ENCODE measurements around the gene STARD8. TPM values are rescaled to one million over a fixed set of nuclear protein-coding genes. Genes with fewer than 3 reads are reported as not detected.

Gene STARD8
- total RNA-seq, 4 donors from 2014 or later, result 10.5 to 35.6 (median 16.9) TPM

GRCh38 chrX:68719904-68720614 lies 72.6 kb downstream of the STARD8 start:
- no peak overlapping the region for H3K4me3 ChIP-seq (replicated peaks in 1 of 3)
- 87 to 89% methylated on average over 2 to 7 of the region's 11 CpGs for WGBS, 2 donors
- no peak for DNase-seq
- no peaks in the 10 kb centered on the region for H3K36me3 ChIP-seq
- intact Hi-C loops (cut with DNase I), result loop anchor here (10.0 kb wide), 1 partner anchor 205 kb away; no protein-coding TSS in a partner anchor
- no peaks in the 10 kb centered on the region for H3K9me3 ChIP-seq
- H3K27me3 ChIP-seq, result no peaks in the 10 kb centered on the region
- no peak overlapping the region for H3K27ac ChIP-seq
- TF ChIP-seq CTCF (IDR thresholded peaks at IDR 0.05), result no peak
- no peak for TF ChIP-seq POLR2A (IDR thresholded peaks at IDR 0.05)
- no peaks in the 10 kb centered on the region for H3K4me1 ChIP-seq

GRCh38 chrX:68720851-68721250 lies 73.4 kb downstream of the STARD8 start:
- no peaks in the 10 kb centered on the region for H3K4me1 ChIP-seq
- no peak for DNase-seq
- H3K27me3 ChIP-seq, result no peaks in the 10 kb centered on the region
- no peak overlapping the region for H3K4me3 ChIP-seq (replicated peaks in 1 of 3)
- intact Hi-C loops (cut with DNase I), result no loop called here
- H3K9me3 ChIP-seq, result no peaks in the 10 kb centered on the region
- no peak overlapping the region for H3K27ac ChIP-seq
- no peak for TF ChIP-seq POLR2A (IDR thresholded peaks at IDR 0.05)
- TF ChIP-seq CTCF (IDR thresholded peaks at IDR 0.05), result no peak
- H3K36me3 ChIP-seq, result no peaks in the 10 kb centered on the region
- WGBS, 2 donors, result 92 to 96% methylated on average over 9 of the region's 9 CpGs

GRCh38 chrX:68721546-68721945 lies 74.1 kb downstream of the STARD8 start:
- no peak for TF ChIP-seq CTCF (IDR thresholded peaks at IDR 0.05)
- no peak for TF ChIP-seq POLR2A (IDR thresholded peaks at IDR 0.05)
- H3K9me3 ChIP-seq, result no peaks in the 10 kb centered on the region
- H3K36me3 ChIP-seq, result no peaks in the 10 kb centered on the region
- intact Hi-C loops (cut with DNase I), result no loop called here
- H3K27ac ChIP-seq, result no peak overlapping the region
- H3K27me3 ChIP-seq, result no peaks in the 10 kb centered on the region
- DNase-seq, result no peak
- H3K4me1 ChIP-seq, result no peaks in the 10 kb centered on the region
- no peak overlapping the region for H3K4me3 ChIP-seq (replicated peaks in 1 of 3)
- 80 to 100% methylated on average over 1 to 2 of the region's 7 CpGs for WGBS, 2 donors

GRCh38 chrX:68721991-68722860 lies 74.8 kb downstream of the STARD8 start:
- no peak for TF ChIP-seq CTCF (IDR thresholded peaks at IDR 0.05)
- TF ChIP-seq POLR2A (IDR thresholded peaks at IDR 0.05), result no peak
- Histone ChIP-seq H3K4me3 (replicated peaks in 1 of 3) (no peak overlapping the region), H3K4me1 (no peaks in the 10 kb centered on the region), H3K36me3 (no peaks in the 10 kb centered on the region), H3K27ac (no peak overlapping the region), H3K9me3 (no peaks in the 10 kb centered on the region), H3K27me3 (no peaks in the 10 kb centered on the region)
- WGBS, 2 donors, result 86 to 89% methylated on average over 3 to 5 of the region's 16 CpGs
- intact Hi-C loops (cut with DNase I), result no loop called here
- DNase-seq, result no peak
